Vagina (tissue), 2 donors: ENCODE results near the gene RNU6-9.

Experiments used
- POLR2A ChIP-seq, 2 donors: fragments of 450-650 bp; IDR thresholded peaks; one replicate each; pipeline ENCODE4 v1.6.1; 2017; ENCODE audit warnings: antibody characterized with exemption in 2 of 2, mild to moderate bottlenecking in 2 of 2, moderate library complexity in 2 of 2
- POLR2AphosphoS5 ChIP-seq, 2 donors: sonication (generic); formaldehyde crosslinking; IDR thresholded peaks; one replicate each; pipeline ENCODE4 v1.9.0; 2017; ENCODE audit warnings: antibody characterized with exemption in 2 of 2, mild to moderate bottlenecking in 2 of 2, low read depth in 1 of 2; ENCODE audit not compliant: insufficient read depth in 1 of 2
- TF ChIP-seq, protein P1 (sequence below), 3 experiments: fragments of 450-650 bp in 2 of 3; fragments of 200-600 bp in 1 of 3; sonication (generic) in 1 of 3; IDR thresholded peaks; one replicate each; pipeline ENCODE4 v1.5.1; 2017 to 2019; ENCODE audit warnings: antibody characterized with exemption in 3 of 3, mild to moderate bottlenecking in 2 of 3, moderate library complexity in 2 of 3

DNA sequence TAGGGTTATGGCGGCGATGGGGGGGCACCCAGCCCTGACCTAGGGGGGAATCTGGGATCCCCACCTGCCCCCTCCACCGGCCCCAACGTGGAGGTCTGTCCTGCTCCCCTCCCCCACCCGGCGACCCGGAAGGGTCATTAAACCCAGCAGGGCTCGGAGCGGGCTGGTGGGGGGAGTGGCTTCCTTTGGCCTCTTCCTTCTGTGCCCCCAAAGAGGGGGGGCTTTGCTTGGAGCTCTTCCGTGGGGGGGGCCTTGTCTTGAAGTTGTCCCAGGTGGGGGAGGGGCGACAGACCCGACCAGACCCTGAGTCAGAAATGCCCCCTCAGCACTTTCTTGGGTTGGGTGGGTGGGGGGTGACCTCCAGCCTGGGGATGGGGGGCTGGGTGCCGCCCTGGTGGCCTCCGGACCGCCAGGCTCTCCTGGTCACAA is 34.1 kb downstream of the RNU6-9 start:
- TF ChIP-seq, protein P1, sequence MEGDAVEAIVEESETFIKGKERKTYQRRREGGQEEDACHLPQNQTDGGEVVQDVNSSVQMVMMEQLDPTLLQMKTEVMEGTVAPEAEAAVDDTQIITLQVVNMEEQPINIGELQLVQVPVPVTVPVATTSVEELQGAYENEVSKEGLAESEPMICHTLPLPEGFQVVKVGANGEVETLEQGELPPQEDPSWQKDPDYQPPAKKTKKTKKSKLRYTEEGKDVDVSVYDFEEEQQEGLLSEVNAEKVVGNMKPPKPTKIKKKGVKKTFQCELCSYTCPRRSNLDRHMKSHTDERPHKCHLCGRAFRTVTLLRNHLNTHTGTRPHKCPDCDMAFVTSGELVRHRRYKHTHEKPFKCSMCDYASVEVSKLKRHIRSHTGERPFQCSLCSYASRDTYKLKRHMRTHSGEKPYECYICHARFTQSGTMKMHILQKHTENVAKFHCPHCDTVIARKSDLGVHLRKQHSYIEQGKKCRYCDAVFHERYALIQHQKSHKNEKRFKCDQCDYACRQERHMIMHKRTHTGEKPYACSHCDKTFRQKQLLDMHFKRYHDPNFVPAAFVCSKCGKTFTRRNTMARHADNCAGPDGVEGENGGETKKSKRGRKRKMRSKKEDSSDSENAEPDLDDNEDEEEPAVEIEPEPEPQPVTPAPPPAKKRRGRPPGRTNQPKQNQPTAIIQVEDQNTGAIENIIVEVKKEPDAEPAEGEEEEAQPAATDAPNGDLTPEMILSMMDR (IDR thresholded peaks at IDR 0.05), result no peak
- TF ChIP-seq POLR2AphosphoS5 (IDR thresholded peaks at IDR 0.05; ENCODE audit: insufficient read depth in 1 of 2, low read depth in 1 of 2), result no peak
- no peak for TF ChIP-seq POLR2A (IDR thresholded peaks at IDR 0.05)
